Right cardiac atrium (tissue), 5 donors: Measurements from ENCODE around the gene NOL8. TPM values are rescaled to one million over a fixed set of nuclear protein-coding genes. Genes with fewer than 3 reads are reported as not detected.

Experiments used
- ATAC-seq, 2 donors: fragments of 200-7000 bp; cut with Tn5 transposase; one replicate each; pipeline versions ENCODE4 v1.8.0 to v1.9.1; 2020; ENCODE audit warnings: moderate library complexity in 2 of 2, mild to moderate bottlenecking in 1 of 2
- DNase-seq, 3 donors: peaks; one replicate each; pipeline ENCODE4 v3.0.0-alpha.2; 2020
- H3K27ac ChIP-seq: one replicate; pipeline ENCODE4 v1.5.1; 2013; ENCODE audit warnings: mild to moderate bottlenecking, low read length, control low read depth, moderate library complexity
- H3K27me3 ChIP-seq: one replicate; pipeline ENCODE4 v1.6.1; 2013; ENCODE audit not compliant: control insufficient read depth, insufficient read depth
- H3K4me1 ChIP-seq: one replicate; pipeline ENCODE4 v1.6.1; 2013; ENCODE audit warnings: low read length; ENCODE audit not compliant: control insufficient read depth, insufficient read depth
- H3K4me3 ChIP-seq: one replicate; pipeline ENCODE4 v1.5.1; 2013; ENCODE audit warnings: low read length, control low read depth
- H3K9me3 ChIP-seq: one replicate; pipeline ENCODE4 v1.6.1; 2013; ENCODE audit warnings: low read length; ENCODE audit not compliant: control insufficient read depth
- WGBS: extraction: QIAGEN DNeasy Blood & Tissue Kit; methylation state at CpG from one replicate; pipeline ENCODE4 v1.1.7; 2013; 5-methylcytosine and 5-hydroxymethylcytosine counted together
- intact Hi-C, 4 donors: fragments of 100-400 bp; cut with DNase I; formaldehyde crosslinking; loops; one replicate each; pipeline versions ENCODE4 v1.11.0 to v1.14.0; 2022 to 2023
- long read RNA-seq, 4 donors: library from polyadenylated mRNA; unstranded; transcript quantifications; one replicate each; pipeline ENCODE4 v2.0.0, GENCODE V29; 2020 to 2021
- polyA plus RNA-seq: library from polyadenylated mRNA; stranded (reverse); fragments of 200-250 nt; gene quantifications from one replicate; pipeline ENCODE4 v1.2.3, GENCODE V29; 2013
- total RNA-seq, 4 donors: library from RNA; stranded (reverse); fragmentation: NEBNext Ultra II Directional; extraction: Animal tissue kit (Norgen Biotek cat#: 25700); gene quantifications; one replicate each; pipeline ENCODE4 v1.2.1, GENCODE V29; 2021
- donor health status: healthy with polysubstance abuse.
- donor health status: DM: no; HTN: yes; CAD: no.
- donor health status: DM: no; HTN: no; CAD: no.
- donor health status: DM: no; HTN: yes; CAD: no; lungs with severe emphysema.
- donor health status: DM: yes; HTN: yes; CAD: no.

Gene NOL8
- total RNA-seq, result 10 to 100 TPM; 15.7 to 19.0 (median 16.3) TPM
- 10.9 TPM for polyA plus RNA-seq
- long read RNA-seq, donor 1, full-length matches to known transcripts, result 3 of 29 reads
- long read RNA-seq, donor 1, partial matches to known transcripts, result 18 of 29 reads
- long read RNA-seq, donor 1, other reads (novel, unspliced or antisense), result 8 of 29 reads
- long read RNA-seq, donor 2, full-length matches to known transcripts, result 4 of 9 reads
- long read RNA-seq, donor 2, partial matches to known transcripts, result 1 of 9 reads
- long read RNA-seq, donor 2, other reads (novel, unspliced or antisense), result 4 of 9 reads
- long read RNA-seq, donor 3, transcript NOL8-204 (7 exons, 1,098 nt), result major isoform, 7 of 54 reads
- long read RNA-seq, donor 3, partial matches to known transcripts, result 31 of 54 reads
- long read RNA-seq, donor 3, other reads (novel, unspliced or antisense), result 15 of 54 reads
- long read RNA-seq, donor 4, full-length matches to known transcripts, result 2 of 10 reads
- long read RNA-seq, donor 4, partial matches to known transcripts, result 0 of 10 reads
- long read RNA-seq, donor 4, other reads (novel, unspliced or antisense), result 8 of 10 reads

GRCh38 chr9:92325269-92325990, at the start of gene NOL8, which contains the start of gene CENPP:
Gene NOL8, minus strand, starts transcription at chr9:92325350. Its CDS starts 1,189 bp downstream, at chr9:92324161.
Gene CENPP, plus strand, starts transcription at chr9:92325953.
- Histone ChIP-seq H3K4me1 (no peaks in the 10 kb centered on the region), H3K27me3 (no peaks in the 10 kb centered on the region), H3K9me3 (no peaks in the 10 kb centered on the region), H3K27ac (peak within 1 kb of the TSS; percentile 91), H3K4me3 (peak within 1 kb of the TSS; percentile 99)
- intact Hi-C loops, result loop anchor here in 1 of 4 donors (10.0 kb wide), 1 partner anchor 309 kb away; no protein-coding TSS in a partner anchor
- WGBS, result under 1% methylated on average over 55 of the region's 55 CpGs
- DNase-seq (peak; percentile 86 to 94 (median 92)), ATAC-seq (peak; percentile 99)

- Histone ChIP-seq H3K4me3 (no peak overlapping the region), H3K27me3 (no peaks in the 10 kb centered on the region), H3K9me3 (no peaks in the 10 kb centered on the region), H3K27ac (no peak overlapping the region), H3K4me1 (peaks cover 2% of the 10 kb centered on the region)
- DNase-seq (no peak), ATAC-seq (no peak)
- intact Hi-C loops, result no loop called here
- WGBS, result 98% methylated on average over 2 of the region's 2 CpGs
Observed at GRCh38 chr9:92373167-92373566, 48.0 kb upstream of the NOL8 start.

- no peak overlapping the region for H3K27ac ChIP-seq
Observed at GRCh38 chr9:92369075-92369474, 43.9 kb upstream of the NOL8 start.

GRCh38 chr9:92360083-92360482, 34.9 kb upstream of the NOL8 start:
- 74% methylated on average over 3 of the region's 3 CpGs for WGBS
- Histone ChIP-seq H3K9me3 (no peaks in the 10 kb centered on the region), H3K27ac (no peak overlapping the region), H3K4me3 (no peak overlapping the region), H3K4me1 (no peaks in the 10 kb centered on the region), H3K27me3 (no peaks in the 10 kb centered on the region)
- no peak for ATAC-seq
- DNase-seq, result no peak
- intact Hi-C loops, result no loop called here

More at GRCh38 chr9:92369075-92369474, 43.9 kb upstream of the NOL8 start:
- H3K4me3 ChIP-seq, result no peak overlapping the region
- 58% methylated on average over 2 of the region's 2 CpGs for WGBS
- DNase-seq (no peak), ATAC-seq (no peak)
- intact Hi-C loops, result no loop called here
- no peaks in the 10 kb centered on the region for H3K4me1 ChIP-seq
- H3K27me3 ChIP-seq, result no peaks in the 10 kb centered on the region
- no peaks in the 10 kb centered on the region for H3K9me3 ChIP-seq

GRCh38 chr9:92359394-92359995, 34.3 kb upstream of the NOL8 start:
- WGBS, result 27% methylated on average over 2 of the region's 2 CpGs
- H3K27me3 ChIP-seq, result no peaks in the 10 kb centered on the region
- H3K4me1 ChIP-seq, result no peaks in the 10 kb centered on the region
- H3K9me3 ChIP-seq, result no peaks in the 10 kb centered on the region
- H3K27ac ChIP-seq, result no peak overlapping the region
- DNase-seq (no peak), ATAC-seq (no peak)
- intact Hi-C loops, result no loop called here
- H3K4me3 ChIP-seq, result no peak overlapping the region

- H3K4me3 ChIP-seq, result no peak overlapping the region
- intact Hi-C loops, result no loop called here
- H3K27ac ChIP-seq, result no peak overlapping the region
- WGBS, result 89% methylated on average over 6 of the region's 6 CpGs
- H3K9me3 ChIP-seq, result no peaks in the 10 kb centered on the region
- DNase-seq, result no peak
- no peaks in the 10 kb centered on the region for H3K4me1 ChIP-seq
- no peaks in the 10 kb centered on the region for H3K27me3 ChIP-seq
- ATAC-seq, result no peak
Observed at GRCh38 chr9:92353051-92353450, 27.9 kb upstream of the NOL8 start.

- intact Hi-C loops, result no loop called here
- Histone ChIP-seq H3K9me3 (no peaks in the 10 kb centered on the region), H3K27me3 (no peaks in the 10 kb centered on the region), H3K4me3 (no peak overlapping the region), H3K4me1 (no peaks in the 10 kb centered on the region), H3K27ac (peak overlapping the region; percentile 58)
- DNase-seq, result no peak
- no peak for ATAC-seq
Observed at GRCh38 chr9:92350740-92351133, 25.6 kb upstream of the NOL8 start.

- H3K27me3 ChIP-seq, result no peaks in the 10 kb centered on the region
- H3K4me3 ChIP-seq, result no peak overlapping the region
- H3K4me1 ChIP-seq, result no peaks in the 10 kb centered on the region
- intact Hi-C loops, result loop anchor here in 3 of 4 donors (10.0 kb wide), 2 partner anchors 85 to 285 kb away; no protein-coding TSS in a partner anchor
- WGBS, result 54% methylated on average over 7 of the region's 7 CpGs
- DNase-seq, result no peak
- H3K9me3 ChIP-seq, result no peaks in the 10 kb centered on the region
- peak; percentile 47 to 71 for ATAC-seq
- no peak overlapping the region for H3K27ac ChIP-seq
Observed at GRCh38 chr9:92349771-92350739, 24.9 kb upstream of the NOL8 start.

GRCh38 chr9:92345582-92345981, 20.4 kb upstream of the NOL8 start:
- DNase-seq, result no peak
- Histone ChIP-seq H3K27ac (no peak overlapping the region), H3K9me3 (no peaks in the 10 kb centered on the region), H3K4me1 (no peaks in the 10 kb centered on the region), H3K4me3 (no peak overlapping the region), H3K27me3 (no peaks in the 10 kb centered on the region)
- intact Hi-C loops, result loop anchor here in 3 of 4 donors (10.0 kb wide), 2 partner anchors 89 to 289 kb away; no protein-coding TSS in a partner anchor
- ATAC-seq, result no peak
